ENCODE measurements around the gene TAF8.

TAF8 gene

GRCh38 chr6:42009844-42010184 is 40.5 kb upstream of the TAF8 start:
- ATAC-seq: no peak
- TF ChIP-seq TOX (CRISPR knock-in tag; IDR thresholded peaks at IDR 0.05; ENCODE audit: borderline replicate concordance) (no peak), PATZ1 (CRISPR knock-in tag; IDR thresholded peaks at IDR 0.05; ENCODE audit: borderline replicate concordance) (no peak), ZNF565 (CRISPR knock-in tag; conservative IDR thresholded peaks at IDR 0.05; ENCODE audit: low read depth) (no peak), ARNTL (CRISPR knock-in tag; IDR thresholded peaks at IDR 0.05; ENCODE audit: borderline replicate concordance, low read depth) (no peak), PPARA (CRISPR knock-in tag; IDR thresholded peaks at IDR 0.05; ENCODE audit: borderline replicate concordance) (no peak), GLIS3 (CRISPR knock-in tag; IDR thresholded peaks at IDR 0.05) (no peak), ZC3H10 (CRISPR knock-in tag; IDR thresholded peaks at IDR 0.05) (no peak), TCF4 (CRISPR knock-in tag; IDR thresholded peaks at IDR 0.05; ENCODE audit: borderline replicate concordance) (no peak), TSHZ2 (CRISPR knock-in tag; IDR thresholded peaks at IDR 0.05) (no peak), CSRNP3 (CRISPR knock-in tag; IDR thresholded peaks at IDR 0.05) (no peak), CSDC2 (CRISPR knock-in tag; IDR thresholded peaks at IDR 0.05) (no peak), CREB5 (CRISPR knock-in tag; IDR thresholded peaks at IDR 0.05; ENCODE audit: low read depth) (no peak), POU6F1 (CRISPR knock-in tag; IDR thresholded peaks at IDR 0.05; ENCODE audit: borderline replicate concordance, low read depth) (no peak), OSR1 (CRISPR knock-in tag; IDR thresholded peaks at IDR 0.05) (no peak), ZNF70 (CRISPR knock-in tag; IDR thresholded peaks at IDR 0.05) (no peak), SNAI2 (CRISPR knock-in tag; IDR thresholded peaks at IDR 0.05) (no peak), RARB (CRISPR knock-in tag; IDR thresholded peaks at IDR 0.05) (no peak), BACH2 (CRISPR knock-in tag; IDR thresholded peaks at IDR 0.05; ENCODE audit: borderline replicate concordance) (no peak), ZNF8 (CRISPR knock-in tag; IDR thresholded peaks at IDR 0.05) (no peak), ZFP30 (CRISPR knock-in tag; IDR thresholded peaks at IDR 0.05) (no peak)

GRCh38 chr6:42010185-42010891 is 40.0 kb upstream of the TAF8 start:
- no peak for ATAC-seq
- TF ChIP-seq ARNTL (CRISPR knock-in tag; IDR thresholded peaks at IDR 0.05; ENCODE audit: borderline replicate concordance, low read depth) (no peak), BACH2 (CRISPR knock-in tag; IDR thresholded peaks at IDR 0.05; ENCODE audit: borderline replicate concordance) (no peak), PPARA (CRISPR knock-in tag; IDR thresholded peaks at IDR 0.05; ENCODE audit: borderline replicate concordance) (no peak), ZNF565 (CRISPR knock-in tag; conservative IDR thresholded peaks at IDR 0.05; ENCODE audit: low read depth) (no peak), ISL1 (CRISPR knock-in tag; IDR thresholded peaks at IDR 0.05) (no peak), GLIS3 (CRISPR knock-in tag; IDR thresholded peaks at IDR 0.05) (no peak), ZFP3 (CRISPR knock-in tag; IDR thresholded peaks at IDR 0.05) (no peak), CSRNP3 (CRISPR knock-in tag; IDR thresholded peaks at IDR 0.05) (no peak), TOX (CRISPR knock-in tag; IDR thresholded peaks at IDR 0.05; ENCODE audit: borderline replicate concordance) (no peak), ZNF8 (CRISPR knock-in tag; IDR thresholded peaks at IDR 0.05) (no peak), POU6F1 (CRISPR knock-in tag; IDR thresholded peaks at IDR 0.05; ENCODE audit: borderline replicate concordance, low read depth) (no peak), CREB5 (CRISPR knock-in tag; IDR thresholded peaks at IDR 0.05; ENCODE audit: low read depth) (no peak), CSDC2 (CRISPR knock-in tag; IDR thresholded peaks at IDR 0.05) (no peak)
